IMR-90 (cell line): ENCODE measurements around the gene RGL4. TPM values are rescaled to one million over a fixed set of nuclear protein-coding genes. Genes with fewer than 3 reads are reported as not detected.
"Not testable (repeated sequence)": the region's sequence is repeated elsewhere in the genome, so short reads cannot be mapped to it uniquely, and the experiment has no call there.

Experiments used
- ATAC-seq: fragments of 200-7000 bp; cut with Tn5 transposase; 2 replicates; pipeline ENCODE4 v1.9.1; 2020; ENCODE audit warnings: low read depth, mild to moderate bottlenecking, moderate library complexity
- BruUV-seq: library from RNA; stranded (reverse); fragments of 400-500 nt; replicated peaks from 2 replicates; lab custom pipeline; 2021; lab: Mats Ljungman, UMichigan
- CTCF ChIA-PET: fragments of 300-600 bp; formaldehyde crosslinking; extraction: SDS; loops from one replicate; lab custom pipeline; 2021; ENCODE audit warnings: antibody characterized with exemption; lab: Yijun Ruan, JAX
- POLR2A ChIA-PET: fragments of 300-600 bp; sonication (Branson Sonifier 250); formaldehyde crosslinking; loops from one replicate; lab custom pipeline; 2022; ENCODE audit warnings: antibody characterized with exemption; ENCODE audit not compliant: unreplicated experiment; lab: Charles Lee
- DNase-seq: peaks from one replicate; pipeline ENCODE4 v3.0.0; 2013
- H2AFZ ChIP-seq: replicated peaks from 2 replicates; pipeline ENCODE3; 2013; ENCODE audit warnings: low read length, mild to moderate bottlenecking; ENCODE audit not compliant: poor library complexity
- H2AK5ac ChIP-seq: 2 replicates; pipeline ENCODE4 v1.6.1; 2013; ENCODE audit warnings: low read depth, low read length, inconsistent platforms
- H2AK9ac ChIP-seq: replicated peaks from 2 replicates; pipeline ENCODE3; 2013; ENCODE audit warnings: mild to moderate bottlenecking, low read depth, low read length, moderate library complexity; ENCODE audit not compliant: poor library complexity
- H2BK120ac ChIP-seq: 2 replicates; pipeline ENCODE4 v1.6.1; 2013; ENCODE audit warnings: low read depth, low read length, inconsistent platforms
- H2BK15ac ChIP-seq: 3 replicates; pipeline ENCODE4 v1.6.1; 2013; ENCODE audit warnings: low read depth, low read length, inconsistent platforms
- H2BK20ac ChIP-seq: 2 replicates; pipeline ENCODE4 v1.6.1; 2013; ENCODE audit warnings: low read depth, mild to moderate bottlenecking, inconsistent platforms, low read length, moderate library complexity
- H2BK5ac ChIP-seq: 2 replicates; pipeline ENCODE4 v1.6.1; 2013; ENCODE audit warnings: mild to moderate bottlenecking, low read depth, low read length, inconsistent platforms; ENCODE audit not compliant: poor library complexity, severe bottlenecking
- H3K14ac ChIP-seq: replicated peaks from 2 replicates; pipeline ENCODE4 v1.6.1; 2013; ENCODE audit warnings: low read depth, low read length, inconsistent platforms
- H3K18ac ChIP-seq: 2 replicates; pipeline ENCODE4 v1.6.1; 2013; ENCODE audit warnings: low read depth, low read length, control low read depth
- H3K23ac ChIP-seq: 2 replicates; pipeline ENCODE4 v1.6.1; 2013; ENCODE audit warnings: low read depth, low read length, inconsistent platforms
- H3K27ac ChIP-seq: 2 replicates; pipeline ENCODE4 v1.5.1; 2013; ENCODE audit warnings: mild to moderate bottlenecking, control low read depth, low read length; ENCODE audit not compliant: insufficient read depth
- H3K27me3 ChIP-seq: 2 replicates; pipeline ENCODE4 v1.6.1; 2013; ENCODE audit warnings: low read length; ENCODE audit not compliant: control insufficient read depth, insufficient read depth
- H3K36me3 ChIP-seq: 2 replicates; pipeline ENCODE4 v1.6.1; 2013; ENCODE audit warnings: low read length, mixed read lengths; ENCODE audit not compliant: control insufficient read depth, insufficient read depth
- H3K4ac ChIP-seq: 2 replicates; pipeline ENCODE4 v1.6.1; 2013; ENCODE audit warnings: low read depth, low read length, inconsistent platforms
- H3K4me1 ChIP-seq: 2 replicates; pipeline ENCODE4 v1.6.1; 2013; ENCODE audit warnings: low read length, mixed read lengths; ENCODE audit not compliant: control insufficient read depth, insufficient read depth
- H3K4me2 ChIP-seq: 2 replicates; pipeline ENCODE4 v1.6.1; 2013; ENCODE audit warnings: low read depth, mild to moderate bottlenecking, control low read depth, low read length, moderate library complexity
- H3K4me3 ChIP-seq: 2 replicates; pipeline ENCODE4 v1.5.1; 2013; ENCODE audit warnings: low read depth, mild to moderate bottlenecking, control low read depth, low read length, moderate library complexity; ENCODE audit not compliant: insufficient read depth
- H3K56ac ChIP-seq: 2 replicates; pipeline ENCODE4 v1.6.1; 2013; ENCODE audit warnings: low read length, inconsistent platforms; ENCODE audit not compliant: insufficient read depth; ENCODE audit errors: extremely low read depth
- H3K79me1 ChIP-seq, 2 experiments: 2 replicates each; pipeline ENCODE4 v1.6.1; 2013; ENCODE audit warnings: low read length in 2 of 2, inconsistent platforms in 1 of 2, low read depth in 1 of 2
- H3K9ac ChIP-seq: 2 replicates; pipeline ENCODE4 v1.6.1; 2013; ENCODE audit warnings: low read depth, low read length, control low read depth
- H3K9me1 ChIP-seq: 2 replicates; pipeline ENCODE4 v1.6.1; 2013; ENCODE audit warnings: low read length, inconsistent platforms; ENCODE audit not compliant: insufficient read depth
- H3K9me3 ChIP-seq: 2 replicates; pipeline ENCODE4 v1.6.1; 2013; ENCODE audit warnings: low read length; ENCODE audit not compliant: control insufficient read depth, insufficient read depth
- H4K20me1 ChIP-seq: 2 replicates; pipeline ENCODE4 v1.6.1; 2013; ENCODE audit warnings: low read length, inconsistent platforms; ENCODE audit not compliant: insufficient read depth
- H4K5ac ChIP-seq: 2 replicates; pipeline ENCODE4 v1.6.1; 2013; ENCODE audit warnings: mild to moderate bottlenecking, low read depth, low read length, control low read depth
- H4K8ac ChIP-seq, 2 experiments: 2 replicates each; pipeline ENCODE4 v1.6.1; 2013; ENCODE audit warnings: low read depth in 2 of 2, low read length in 2 of 2, control low read depth in 1 of 2, inconsistent platforms in 1 of 2
- H4K91ac ChIP-seq: 2 replicates; pipeline ENCODE4 v1.6.1; 2013; ENCODE audit warnings: low read depth, low read length, inconsistent platforms; ENCODE audit not compliant: insufficient read depth
- WGBS, 2 experiments: methylation state at CpG; one replicate each; pipeline versions ENCODE4 v1.1.5 to v1.1.7; 2013; ENCODE audit warnings: missing lambda C conversion rate in 2 of 2; ENCODE audit not compliant: insufficient read length in 1 of 2; ENCODE audit errors: extremely low coverage in 2 of 2; 5-methylcytosine and 5-hydroxymethylcytosine counted together
- dilution Hi-C: fragments of 300-500 bp; cut with HindIII; formaldehyde crosslinking; loops from one replicate; pipeline ENCODE4 v1.14.3; 2018; ENCODE audit warnings: low sequenced_read_pairs; ENCODE audit not compliant: unreplicated experiment
- in situ Hi-C: fragments of 300-500 bp; cut with MboI; formaldehyde crosslinking; loops from 3 replicates; pipeline ENCODE4 v1.14.3; 2019; ENCODE audit warnings: low sequenced_read_pairs, inconsistent platforms, mixed read lengths
- intact Hi-C: fragments of 100-400 bp; cut with micrococcal nuclease; formaldehyde crosslinking; loops from 2 replicates; pipeline ENCODE4 v1.10.0; 2022
- polyA plus RNA-seq, 3 experiments: library from polyadenylated mRNA; depleted of rRNA; stranded (reverse); fragments of >200 nt; gene quantifications; 2 replicates each; pipeline ENCODE4 v1.2.3, GENCODE V29; 2012; ENCODE audit warnings: low replicate concordance in 1 of 3
- total RNA-seq: library from RNA; depleted of rRNA; stranded (reverse); fragments of >200 nt; gene quantifications from 2 replicates; pipeline ENCODE4 v1.2.3, GENCODE V29; 2012

Gene RGL4
- total and polyA plus RNA-seq, 2 of the 4 experiments (the other 2 are of a cell fraction): not detected

DNA sequence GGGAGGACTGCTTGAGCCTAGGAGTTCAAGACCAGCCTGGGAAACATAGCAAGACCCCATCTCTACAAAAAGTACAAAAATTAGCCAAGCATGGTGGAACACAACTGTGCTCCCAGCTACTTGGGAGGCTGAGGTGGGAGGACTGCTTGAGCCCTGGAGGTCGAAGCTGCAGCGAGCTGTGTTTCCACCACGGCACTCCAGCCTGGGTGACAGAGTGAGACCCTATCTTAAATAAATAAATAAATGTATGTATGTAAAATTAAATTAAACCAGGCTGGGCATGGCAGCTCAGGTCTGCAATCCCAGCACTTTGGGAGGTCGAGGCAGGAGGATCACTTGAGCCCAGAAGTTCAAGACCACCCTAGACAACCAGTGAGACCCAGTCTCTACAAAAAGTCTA lies 30.4 kb upstream of the RGL4 start:
- BruUV-seq, H3K4ac ChIP-seq, H3K36me3 ChIP-seq, POLR2A ChIA-PET, H4K8ac ChIP-seq, dilution Hi-C loops, CTCF ChIA-PET, H2BK20ac ChIP-seq, H3K14ac ChIP-seq, H2BK5ac ChIP-seq, H3K23ac ChIP-seq, H3K18ac ChIP-seq, H3K56ac ChIP-seq, H2BK15ac ChIP-seq, H2BK120ac ChIP-seq, H2AK9ac ChIP-seq, H3K79me1 ChIP-seq, intact Hi-C loops, H3K9me3 ChIP-seq, H3K4me3 ChIP-seq, H3K27me3 ChIP-seq, DNase-seq, H2AFZ ChIP-seq, H3K9ac ChIP-seq, H3K4me2 ChIP-seq, H3K4me1 ChIP-seq, ATAC-seq, H4K20me1 ChIP-seq, H4K91ac ChIP-seq, in situ Hi-C loops, H2AK5ac ChIP-seq, H3K9me1 ChIP-seq, H3K27ac ChIP-seq, H4K5ac ChIP-seq: not testable (repeated sequence)
- no CpG with 5 or more reads among the region's 4 CpGs for WGBS, 2 experiments
